Stimulated activated CD4-positive, alpha-beta T cell treated with anti-CD3 and anti-CD28 coated beads, TNF-alpha, amount 100 ng/mL, for 1 hour (primary cell): ENCODE measurements around the gene FAM120C.

ENCODE experiments used
- DNase-seq, 3 donors: peaks; one replicate each; pipeline ENCODE4 v3.0.0-alpha.2; 2020; ENCODE audit warnings: low read depth in 3 of 3, low spot score in 1 of 3

Gene FAM120C

DNA sequence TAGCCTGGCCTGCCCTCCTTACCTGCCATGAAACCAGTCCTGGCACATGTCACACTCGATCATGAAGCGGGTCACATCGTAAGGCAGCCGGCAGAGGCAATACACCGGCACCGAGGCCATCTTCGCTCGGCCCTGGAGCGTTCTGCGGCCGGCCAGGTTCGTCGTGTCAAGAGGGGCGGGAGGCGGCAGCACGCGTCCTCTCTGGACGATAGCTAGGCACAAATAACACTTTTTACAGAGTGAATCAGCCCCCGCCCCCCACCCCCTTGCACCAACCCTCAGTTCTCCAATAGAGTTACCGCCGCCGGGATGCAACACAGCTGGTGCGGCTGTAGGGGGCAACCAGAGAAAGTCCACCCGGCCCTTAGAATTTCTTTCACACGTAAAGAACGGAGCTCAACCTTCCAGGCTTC lies 140.4 kb downstream of the FAM120C start:
- DNase-seq = peak in 1 of 3 donors; percentile 7

DNA sequence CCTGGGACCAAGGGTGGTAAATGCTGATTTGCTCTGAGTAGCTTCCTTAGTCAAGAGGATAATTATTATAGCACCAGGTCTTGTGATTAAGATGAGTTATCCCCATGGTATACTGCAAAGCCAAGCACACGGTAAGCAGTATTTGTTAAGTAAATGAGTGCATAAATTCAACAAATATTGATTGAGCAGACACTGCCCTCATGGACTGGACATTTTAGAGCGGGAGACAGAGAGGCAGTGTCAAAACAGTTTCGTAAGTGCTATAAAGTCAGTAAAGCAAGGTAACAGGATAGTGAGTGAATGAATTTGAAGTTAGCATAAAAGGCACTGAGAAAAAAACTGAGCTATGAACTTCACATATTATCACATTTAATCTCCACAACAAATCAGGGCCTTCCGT lies 152.7 kb downstream of the FAM120C start:
- no peak for DNase-seq

DNA sequence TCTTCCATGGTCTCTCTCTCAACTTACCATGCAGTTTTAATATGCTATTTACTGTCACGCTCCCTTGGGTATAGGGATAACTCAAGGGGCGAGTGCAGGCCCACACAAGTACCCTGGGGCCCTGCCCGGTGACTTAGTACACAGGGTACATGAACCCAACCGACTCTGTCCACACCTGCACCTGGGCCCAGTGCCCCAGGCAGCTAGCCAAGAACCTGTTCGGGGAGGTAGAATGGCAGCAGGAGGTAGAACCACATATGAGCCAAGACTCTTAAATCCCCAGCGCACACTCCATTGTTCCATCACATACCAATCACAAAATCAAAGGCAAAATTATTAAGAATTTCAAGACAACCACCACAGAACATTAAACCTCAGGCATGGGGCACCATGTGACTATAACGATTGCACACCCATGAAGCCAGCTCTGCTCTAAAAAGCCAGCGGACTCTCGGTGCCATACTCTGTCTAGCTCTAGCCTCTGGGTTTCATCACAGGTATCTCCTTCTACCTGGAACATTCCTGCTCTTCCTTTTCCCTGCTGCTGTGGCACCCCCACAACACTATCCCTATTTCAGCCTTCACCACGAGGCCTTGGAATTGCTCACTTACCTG lies 153.4 kb downstream of the FAM120C start:
- DNase-seq = no peak

DNA sequence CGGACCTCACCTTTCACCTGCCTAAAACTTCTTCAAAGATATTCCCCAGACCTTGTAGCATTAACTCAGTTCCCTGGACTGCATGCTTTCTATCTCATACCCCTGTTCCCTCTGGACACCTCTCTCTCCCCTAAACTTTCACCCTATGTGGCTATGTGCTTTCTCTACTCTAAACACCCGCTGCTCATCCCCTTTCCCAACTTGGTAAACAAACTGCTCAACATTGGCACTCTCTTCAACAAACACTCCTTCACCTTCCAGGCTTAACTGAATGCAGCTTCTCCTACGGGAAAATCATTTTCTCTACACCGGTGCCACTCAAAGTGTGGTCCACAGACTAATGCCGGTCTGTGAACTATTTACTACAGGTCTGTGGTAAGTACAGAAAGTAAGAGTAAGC lies 158.7 kb downstream of the FAM120C start:
- no peak for DNase-seq
